Peyer's patch (tissue), 4 donors: ENCODE results near the gene NUDCD3. TPM values are rescaled to one million over a fixed set of nuclear protein-coding genes. Genes with fewer than 3 reads are reported as not detected.

ENCODE experiments used
- DNase-seq, 3 donors: peaks; one replicate each; pipeline ENCODE4 v3.0.0-alpha.2; 2017 to 2019
- H3K27ac ChIP-seq, 4 donors: fragments of 200-600 bp; sonication (generic); one replicate each; pipeline ENCODE4 v1.5.1; 2016 to 2019
- H3K27me3 ChIP-seq, 2 donors: fragments of 200-600 bp; sonication (generic); one replicate each; pipeline ENCODE4 v1.5.1; 2019
- H3K36me3 ChIP-seq, 3 donors: fragments of 200-600 bp; sonication (generic); one replicate each; pipeline ENCODE4 v1.5.1; 2016 to 2019
- H3K4me1 ChIP-seq, 4 donors: fragments of 200-600 bp; sonication (generic); one replicate each; pipeline ENCODE4 v1.5.1; 2016 to 2019
- H3K4me3 ChIP-seq, 4 donors: fragments of 200-600 bp; sonication (generic); 1 replicate in 3 of 4; 2 replicates in 1 of 4; pipeline ENCODE4 v1.5.1; 2016 to 2019; ENCODE audit warnings: mild to moderate bottlenecking in 1 of 4
- H3K9me3 ChIP-seq, 4 donors: fragments of 200-600 bp; sonication (generic); one replicate each; pipeline ENCODE4 v1.5.1; 2016 to 2019; ENCODE audit warnings: mild to moderate bottlenecking in 1 of 4
- POLR2A ChIP-seq, 2 donors: fragments of 450-650 bp; IDR thresholded peaks; one replicate each; pipeline ENCODE4 v1.5.1; 2017; ENCODE audit warnings: antibody characterized with exemption in 2 of 2, mild to moderate bottlenecking in 2 of 2, moderate library complexity in 2 of 2
- total RNA-seq, 4 donors: library from RNA; depleted of rRNA; stranded (reverse); fragments of >200 nt; gene quantifications; one replicate each; pipeline ENCODE4 v1.1.0, GENCODE V29; 2016
- TF ChIP-seq, protein P1 (sequence below), 6 experiments: fragments of 450-650 bp in 4 of 6; fragments of 200-600 bp in 2 of 6; sonication (generic) in 1 of 6; IDR thresholded peaks; one replicate each; pipeline ENCODE4 v1.5.1; 2017 to 2019; ENCODE audit warnings: antibody characterized with exemption in 6 of 6, mild to moderate bottlenecking in 3 of 6, moderate library complexity in 1 of 6

Gene NUDCD3
- total RNA-seq, 4 donors from 2014 or later: 32.9 to 61.9 (median 44.1) TPM

- no peak overlapping the region for H3K27ac ChIP-seq
- no peak for DNase-seq
- no peaks in the 10 kb centered on the region for H3K4me1 ChIP-seq
- peaks cover 0 to 87% (median 0%) of the 10 kb centered on the region in 3 donors for H3K36me3 ChIP-seq
- H3K4me3 ChIP-seq: no peak overlapping the region
- no peak for TF ChIP-seq POLR2A (IDR thresholded peaks at IDR 0.05)
- TF ChIP-seq, protein P1, sequence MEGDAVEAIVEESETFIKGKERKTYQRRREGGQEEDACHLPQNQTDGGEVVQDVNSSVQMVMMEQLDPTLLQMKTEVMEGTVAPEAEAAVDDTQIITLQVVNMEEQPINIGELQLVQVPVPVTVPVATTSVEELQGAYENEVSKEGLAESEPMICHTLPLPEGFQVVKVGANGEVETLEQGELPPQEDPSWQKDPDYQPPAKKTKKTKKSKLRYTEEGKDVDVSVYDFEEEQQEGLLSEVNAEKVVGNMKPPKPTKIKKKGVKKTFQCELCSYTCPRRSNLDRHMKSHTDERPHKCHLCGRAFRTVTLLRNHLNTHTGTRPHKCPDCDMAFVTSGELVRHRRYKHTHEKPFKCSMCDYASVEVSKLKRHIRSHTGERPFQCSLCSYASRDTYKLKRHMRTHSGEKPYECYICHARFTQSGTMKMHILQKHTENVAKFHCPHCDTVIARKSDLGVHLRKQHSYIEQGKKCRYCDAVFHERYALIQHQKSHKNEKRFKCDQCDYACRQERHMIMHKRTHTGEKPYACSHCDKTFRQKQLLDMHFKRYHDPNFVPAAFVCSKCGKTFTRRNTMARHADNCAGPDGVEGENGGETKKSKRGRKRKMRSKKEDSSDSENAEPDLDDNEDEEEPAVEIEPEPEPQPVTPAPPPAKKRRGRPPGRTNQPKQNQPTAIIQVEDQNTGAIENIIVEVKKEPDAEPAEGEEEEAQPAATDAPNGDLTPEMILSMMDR (IDR thresholded peaks at IDR 0.05): no peak
- no peaks in the 10 kb centered on the region for H3K27me3 ChIP-seq
- H3K9me3 ChIP-seq: no peaks in the 10 kb centered on the region
Observed at GRCh38 chr7:44386139-44386913, 104.1 kb downstream of the NUDCD3 start.

DNA sequence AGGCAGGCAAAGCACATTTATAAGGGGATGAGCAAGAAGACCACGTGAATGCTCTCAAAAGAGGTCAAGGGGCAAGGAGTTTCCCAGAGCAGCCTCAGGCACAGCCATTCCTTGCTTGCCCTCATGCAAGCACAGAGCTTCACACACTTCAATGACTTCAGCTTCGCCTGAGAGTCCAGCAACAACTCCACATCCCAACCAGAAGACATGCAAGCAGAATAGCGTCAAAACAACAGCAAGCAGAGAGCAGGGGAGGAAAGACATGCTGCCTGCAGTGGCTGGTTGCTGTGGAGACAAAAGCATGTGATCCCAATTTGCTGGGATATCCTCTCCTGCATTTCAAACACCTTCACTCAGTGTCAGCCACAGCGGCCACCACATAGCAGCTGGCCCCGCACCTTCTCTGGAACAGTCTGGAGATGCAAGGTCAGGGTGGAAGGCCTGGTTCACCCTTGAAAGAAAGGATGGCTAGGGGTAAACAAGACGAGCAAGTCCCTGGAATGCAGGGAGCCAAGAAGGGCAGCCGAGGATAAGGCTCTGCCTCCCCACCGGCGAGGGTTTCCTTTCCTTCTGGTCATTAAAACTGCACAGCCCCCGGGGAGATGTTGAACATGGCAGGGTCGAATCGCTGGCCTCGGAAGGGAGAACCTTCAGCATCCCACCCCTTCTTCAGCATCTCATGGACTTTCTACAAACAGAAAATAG is 104.9 kb downstream of the NUDCD3 start:
- peaks cover 0 to 80% (median 0%) of the 10 kb centered on the region in 3 donors for H3K36me3 ChIP-seq
- TF ChIP-seq, protein P1 (IDR thresholded peaks at IDR 0.05): no peak
- TF ChIP-seq POLR2A (IDR thresholded peaks at IDR 0.05): no peak
- DNase-seq: no peak
- no peak overlapping the region for H3K27ac ChIP-seq
- H3K4me3 ChIP-seq: no peak overlapping the region
- H3K27me3 ChIP-seq: no peaks in the 10 kb centered on the region
- no peaks in the 10 kb centered on the region for H3K4me1 ChIP-seq
- no peaks in the 10 kb centered on the region for H3K9me3 ChIP-seq

- peaks cover 0 to 72% (median 0%) of the 10 kb centered on the region in 3 donors for H3K36me3 ChIP-seq
- H3K27ac ChIP-seq: no peak overlapping the region
- TF ChIP-seq, protein P1 (IDR thresholded peaks at IDR 0.05): no peak
- TF ChIP-seq POLR2A (IDR thresholded peaks at IDR 0.05): no peak
- no peak overlapping the region for H3K4me3 ChIP-seq
- H3K4me1 ChIP-seq: no peaks in the 10 kb centered on the region
- no peaks in the 10 kb centered on the region for H3K27me3 ChIP-seq
- DNase-seq: peak in 1 of 3 donors; percentile 22
- no peaks in the 10 kb centered on the region for H3K9me3 ChIP-seq
Observed at GRCh38 chr7:44384586-44385433, 105.6 kb downstream of the NUDCD3 start.

DNA sequence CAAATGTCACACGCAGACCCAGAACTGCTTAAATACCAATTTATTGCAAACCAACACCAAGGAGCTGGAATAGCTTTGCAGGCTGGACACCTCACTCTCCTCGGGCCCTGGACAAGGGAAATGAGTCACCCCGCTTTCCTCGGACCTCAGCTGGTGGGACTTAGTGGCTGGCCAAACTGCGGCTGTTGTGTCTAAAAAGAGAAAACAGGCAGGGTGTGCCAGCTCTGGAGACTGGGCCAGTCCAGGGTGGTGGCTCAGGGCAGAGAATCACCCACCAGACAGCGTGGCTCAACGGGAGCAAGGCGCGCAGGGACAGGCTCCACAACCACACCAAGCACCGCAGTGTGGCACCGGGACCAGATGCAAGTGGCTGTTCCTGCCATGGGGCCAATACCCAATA is 106.9 kb downstream of the NUDCD3 start:
- no peak overlapping the region for H3K27ac ChIP-seq
- DNase-seq: peak in 1 of 3 donors; percentile 34
- H3K27me3 ChIP-seq: no peaks in the 10 kb centered on the region
- no peaks in the 10 kb centered on the region for H3K9me3 ChIP-seq
- H3K36me3 ChIP-seq: peaks cover 0 to 60% (median 0%) of the 10 kb centered on the region in 3 donors
- no peak overlapping the region for H3K4me3 ChIP-seq
- no peak for TF ChIP-seq POLR2A (IDR thresholded peaks at IDR 0.05)
- TF ChIP-seq, protein P1 (IDR thresholded peaks at IDR 0.05): no peak
- no peaks in the 10 kb centered on the region for H3K4me1 ChIP-seq

DNA sequence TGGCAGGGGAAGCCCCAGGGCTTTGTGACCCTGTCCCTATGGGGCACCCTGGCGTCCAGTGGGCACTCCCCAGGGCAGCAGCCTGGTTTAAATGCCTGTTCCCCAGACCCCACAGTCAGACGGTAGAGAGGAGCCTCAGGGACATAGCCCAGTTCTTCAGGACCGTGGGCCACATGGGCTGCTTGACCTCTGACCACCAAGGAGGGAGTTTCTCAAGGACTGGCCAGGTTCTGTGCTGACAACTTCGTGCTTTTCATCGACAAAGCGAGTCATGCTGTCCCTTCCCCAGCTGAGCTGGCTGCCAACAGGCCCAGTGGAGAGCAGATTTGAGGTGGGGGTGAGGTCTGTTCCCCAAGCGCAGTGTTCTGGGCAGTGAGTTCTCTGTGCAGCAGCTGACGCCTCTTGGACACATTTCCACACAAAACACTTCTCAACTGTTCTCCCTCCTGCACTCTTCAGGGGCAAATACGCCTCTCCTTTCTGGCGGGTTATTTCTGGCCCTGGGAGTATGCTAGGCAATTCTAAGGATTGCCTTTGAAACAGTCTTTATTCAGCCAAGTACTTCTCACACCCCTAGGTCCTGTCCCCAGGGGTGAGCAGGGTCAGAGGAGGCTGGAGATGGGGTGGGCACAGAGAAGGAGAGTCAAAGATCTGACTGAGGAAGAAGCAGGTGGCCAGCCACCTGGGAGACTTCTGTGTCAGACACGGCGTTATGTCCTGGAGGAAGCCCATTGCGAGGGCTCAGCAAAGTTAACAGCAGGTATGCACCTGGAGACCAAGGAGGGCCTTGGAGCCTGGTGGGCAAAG is 107.8 kb downstream of the NUDCD3 start:
- DNase-seq: no peak
- Histone ChIP-seq H3K27ac (no peak overlapping the region), H3K4me1 (no peaks in the 10 kb centered on the region), H3K27me3 (no peaks in the 10 kb centered on the region), H3K9me3 (no peaks in the 10 kb centered on the region), H3K4me3 (no peak overlapping the region), H3K36me3 (peaks cover 0 to 52% (median 0%) of the 10 kb centered on the region in 3 donors)
- TF ChIP-seq POLR2A (IDR thresholded peaks at IDR 0.05): no peak
- TF ChIP-seq, protein P1 (IDR thresholded peaks at IDR 0.05): no peak
